OCI-LY3 (cell line): ENCODE data around the gene HAP1.

ENCODE experiments used
- EZH2phosphoT487 ChIP-seq: fragments of 200-600 bp; shearing (Covaris generic); IDR thresholded peaks from 2 replicates; pipeline ENCODE4 v1.6.1; 2018; ENCODE audit warnings: antibody characterized with exemption, mixed run types, low read depth
- TF ChIP-seq, protein P1 (sequence below): fragments of 200-600, 300-600 bp; sonication (generic); IDR thresholded peaks from 2 replicates; pipeline ENCODE4 v1.5.1; 2014; ENCODE audit warnings: antibody characterized with exemption, low read length, low read depth

DNA sequence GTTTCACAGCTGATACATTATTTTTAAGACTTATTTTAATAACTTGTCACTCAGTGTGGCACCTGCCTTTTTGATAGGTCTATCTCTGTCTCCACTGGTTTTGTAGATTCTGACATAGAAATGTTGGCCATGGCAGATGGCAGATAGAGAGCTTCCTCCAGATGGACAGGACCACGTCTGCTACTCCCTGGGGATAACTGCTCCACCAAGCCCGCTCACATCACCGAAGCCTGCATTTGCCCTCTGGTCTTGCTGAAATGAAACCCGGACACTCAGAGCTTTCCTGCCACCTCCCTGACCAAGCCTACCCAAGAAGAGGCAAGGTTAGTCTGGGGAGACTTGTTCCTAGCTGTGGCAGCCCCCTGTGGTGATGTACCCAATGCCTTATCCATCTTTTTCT lies 16.4 kb upstream of the HAP1 start:
- TF ChIP-seq EZH2phosphoT487: no peak
- TF ChIP-seq, protein P1, sequence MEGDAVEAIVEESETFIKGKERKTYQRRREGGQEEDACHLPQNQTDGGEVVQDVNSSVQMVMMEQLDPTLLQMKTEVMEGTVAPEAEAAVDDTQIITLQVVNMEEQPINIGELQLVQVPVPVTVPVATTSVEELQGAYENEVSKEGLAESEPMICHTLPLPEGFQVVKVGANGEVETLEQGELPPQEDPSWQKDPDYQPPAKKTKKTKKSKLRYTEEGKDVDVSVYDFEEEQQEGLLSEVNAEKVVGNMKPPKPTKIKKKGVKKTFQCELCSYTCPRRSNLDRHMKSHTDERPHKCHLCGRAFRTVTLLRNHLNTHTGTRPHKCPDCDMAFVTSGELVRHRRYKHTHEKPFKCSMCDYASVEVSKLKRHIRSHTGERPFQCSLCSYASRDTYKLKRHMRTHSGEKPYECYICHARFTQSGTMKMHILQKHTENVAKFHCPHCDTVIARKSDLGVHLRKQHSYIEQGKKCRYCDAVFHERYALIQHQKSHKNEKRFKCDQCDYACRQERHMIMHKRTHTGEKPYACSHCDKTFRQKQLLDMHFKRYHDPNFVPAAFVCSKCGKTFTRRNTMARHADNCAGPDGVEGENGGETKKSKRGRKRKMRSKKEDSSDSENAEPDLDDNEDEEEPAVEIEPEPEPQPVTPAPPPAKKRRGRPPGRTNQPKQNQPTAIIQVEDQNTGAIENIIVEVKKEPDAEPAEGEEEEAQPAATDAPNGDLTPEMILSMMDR: no peak
